DND-41 (cell line): ENCODE measurements around the gene B4GALNT3.

Experiments
- CTCF ChIP-seq: IDR thresholded peaks from 2 replicates; pipeline ENCODE4 v1.5.1; 2012; ENCODE audit warnings: borderline replicate concordance, low read length, moderate library complexity, mild to moderate bottlenecking; ENCODE audit not compliant: poor library complexity, severe bottlenecking; ENCODE audit errors: extremely low read depth
- EZH2 ChIP-seq: IDR thresholded peaks from 3 replicates; pipeline ENCODE4 v1.6.1; 2012; ENCODE audit warnings: borderline replicate concordance, low read depth, mild to moderate bottlenecking, moderate library complexity, low read length, inconsistent platforms; ENCODE audit not compliant: severe bottlenecking

GRCh38 chr12:466762-467161 lies 7.0 kb downstream of the B4GALNT3 start:
- no peak for TF ChIP-seq CTCF
- no peak for TF ChIP-seq EZH2
